Hematopoietic multipotent progenitor cell treated with erythropoietin and hydrocortisone succinate and interleukin-3 and kit ligand, for 15 days (in vitro differentiated cells): ENCODE measurements around the gene TMEM140.
"Not testable (repeated sequence)": the region's sequence is repeated elsewhere in the genome, so short reads cannot be mapped to it uniquely, and the experiment has no call there.

Experiments
- DNase-seq: peaks from one replicate; pipeline ENCODE4 v3.0.0-alpha.2; 2015; ENCODE audit warnings: low spot score

TMEM140 gene

GRCh38 chr7:135158874-135159273, 11.0 kb downstream of the TMEM140 start:
- DNase-seq, result no peak

GRCh38 chr7:135159359-135160085, 11.7 kb downstream of the TMEM140 start:
- no peak for DNase-seq

GRCh38 chr7:135160098-135160857, 12.4 kb downstream of the TMEM140 start:
- DNase-seq, result peak; percentile 55

- no peak for DNase-seq
Measured at GRCh38 chr7:135160858-135161653, 13.2 kb downstream of the TMEM140 start.

- DNase-seq, result no peak
Measured at GRCh38 chr7:135161669-135162068, 13.8 kb downstream of the TMEM140 start.

GRCh38 chr7:135162382-135163001, 14.6 kb downstream of the TMEM140 start:
- DNase-seq, result no peak

- DNase-seq, result no peak
Measured at GRCh38 chr7:135164357-135165061, 16.6 kb downstream of the TMEM140 start.

GRCh38 chr7:135165862-135166261, 18.0 kb downstream of the TMEM140 start:
- no peak for DNase-seq

- DNase-seq, result no peak
Measured at GRCh38 chr7:135166338-135166990, 18.6 kb downstream of the TMEM140 start.

GRCh38 chr7:135167365-135167917, 19.6 kb downstream of the TMEM140 start:
- DNase-seq, result peak; percentile 87

- DNase-seq, result peak; percentile 80
Measured at GRCh38 chr7:135168001-135168400, 20.1 kb downstream of the TMEM140 start.

- no peak for DNase-seq
Measured at GRCh38 chr7:135168489-135169140, 20.7 kb downstream of the TMEM140 start.

- DNase-seq, result peak; percentile 81
Measured at GRCh38 chr7:135169141-135169963, 21.5 kb downstream of the TMEM140 start.

GRCh38 chr7:135169964-135170273, 22.0 kb downstream of the TMEM140 start:
- DNase-seq, result no peak

GRCh38 chr7:135170274-135170997, 22.6 kb downstream of the TMEM140 start, which contains the start of gene CYREN:
CYREN (minus strand) TSS chr7:135170707; CDS start chr7:135168922, 1,785 bp downstream.
- DNase-seq, result peak; percentile 92

GRCh38 chr7:135170998-135171481, 23.2 kb downstream of the TMEM140 start:
- not testable (repeated sequence) for DNase-seq

GRCh38 chr7:135171581-135172291, 23.9 kb downstream of the TMEM140 start:
- DNase-seq, result not testable (repeated sequence)

GRCh38 chr7:135173916-135174315, 26.0 kb downstream of the TMEM140 start:
- not testable (repeated sequence) for DNase-seq
